Measurements from ENCODE around the gene TIMM23. TPM values are rescaled to one million over a fixed set of nuclear protein-coding genes. Genes with fewer than 3 reads are reported as not detected.
A peak's percentile ranks its signal among the peaks of the same experiment; 100 is the strongest.
"Not testable (repeated sequence)": the region's sequence is repeated elsewhere in the genome, so short reads cannot be mapped to it uniquely, and the experiment has no call there.

The TIMM23 gene
- total RNA-seq, 4 donors from 2014 or later, result 105 to 134 (median 126) TPM

- in situ Hi-C loops (cut with MboI; ENCODE audit: low sequenced_read_pairs in 4 of 4); H3K9me3 ChIP-seq; H3K4me1 ChIP-seq; intact Hi-C loops (cut with DNase I; ENCODE audit: low total_unique reads); H3K27ac ChIP-seq; H3K27me3 ChIP-seq; ATAC-seq; H3K36me3 ChIP-seq; DNase-seq; H3K4me3 ChIP-seq: not testable (repeated sequence)
These were observed 9.4 kb upstream of the TIMM23 start for GRCh38 chr10:45962686-45963452.

GRCh38 chr10:45971019-45971418 is 1.3 kb upstream of the TIMM23 start:
- DNase-seq; intact Hi-C loops (cut with DNase I; ENCODE audit: low total_unique reads); H3K27ac ChIP-seq; ATAC-seq; H3K36me3 ChIP-seq; H3K27me3 ChIP-seq; in situ Hi-C loops (cut with MboI; ENCODE audit: low sequenced_read_pairs in 4 of 4); H3K9me3 ChIP-seq: not testable (repeated sequence)
- Histone ChIP-seq H3K4me3 (peak overlapping the region; percentile 75 to 88 (median 80)), H3K4me1 (peaks cover 24 to 28% of the 10 kb centered on the region in 2 donors)

- H3K9me3 ChIP-seq; H3K36me3 ChIP-seq; H3K27me3 ChIP-seq; in situ Hi-C loops (cut with MboI; ENCODE audit: low sequenced_read_pairs in 4 of 4); intact Hi-C loops (cut with DNase I; ENCODE audit: low total_unique reads): not testable (repeated sequence)
- Histone ChIP-seq H3K4me3 (peak overlapping the region; percentile 75 to 88 (median 80)), H3K4me1 (peaks cover 24 to 28% of the 10 kb centered on the region in 2 donors), H3K27ac (peak overlapping the region; percentile 85 to 91 (median 88))
- ATAC-seq (peak; percentile 4 to 20), DNase-seq (peak in 1 of 2 donors; percentile 19)
These were observed 565 bp upstream of the TIMM23 start for GRCh38 chr10:45971742-45972105.

- H3K4me3 ChIP-seq, result peak overlapping the region; percentile 75 to 88 (median 80)
- peak; percentile 13 to 40 for ATAC-seq
- intact Hi-C loops (cut with DNase I; ENCODE audit: low total_unique reads); H3K9me3 ChIP-seq; DNase-seq; H3K36me3 ChIP-seq; in situ Hi-C loops (cut with MboI; ENCODE audit: low sequenced_read_pairs in 4 of 4); H3K27me3 ChIP-seq: not testable (repeated sequence)
- peak overlapping the region; percentile 85 to 91 (median 88) for H3K27ac ChIP-seq
- H3K4me1 ChIP-seq, result peaks cover 24 to 28% of the 10 kb centered on the region in 2 donors
These were observed 502 bp downstream of the TIMM23 start for GRCh38 chr10:45972813-45973169.

- H3K27me3 ChIP-seq; in situ Hi-C loops (cut with MboI; ENCODE audit: low sequenced_read_pairs in 4 of 4); ATAC-seq; DNase-seq; intact Hi-C loops (cut with DNase I; ENCODE audit: low total_unique reads); H3K9me3 ChIP-seq; H3K36me3 ChIP-seq: not testable (repeated sequence)
- Histone ChIP-seq H3K27ac (peak overlapping the region; percentile 15 to 91 (median 63)), H3K4me3 (peak overlapping the region in 1 of 4 donors; percentile 82), H3K4me1 (peaks cover 29 to 31% of the 10 kb centered on the region in 2 donors)
These were observed 1.8 kb downstream of the TIMM23 start for GRCh38 chr10:45974041-45974440.

- H3K4me3 ChIP-seq; in situ Hi-C loops (cut with MboI; ENCODE audit: low sequenced_read_pairs in 4 of 4); H3K27me3 ChIP-seq; H3K36me3 ChIP-seq; DNase-seq; H3K9me3 ChIP-seq; intact Hi-C loops (cut with DNase I; ENCODE audit: low total_unique reads): not testable (repeated sequence)
- peak; percentile 96 to 99 for ATAC-seq
- peaks cover 17 to 19% of the 10 kb centered on the region in 2 donors for H3K4me1 ChIP-seq
- H3K27ac ChIP-seq, result peak overlapping the region; percentile 74 to 89 (median 78)
These were observed 6.3 kb downstream of the TIMM23 start for GRCh38 chr10:45978554-45978953.

GRCh38 chr10:45981367-45981766 is 9.1 kb downstream of the TIMM23 start:
- ATAC-seq; H3K4me3 ChIP-seq; in situ Hi-C loops (cut with MboI; ENCODE audit: low sequenced_read_pairs in 4 of 4); H3K27me3 ChIP-seq; DNase-seq; H3K9me3 ChIP-seq: not testable (repeated sequence)
- Histone ChIP-seq H3K4me1 (peaks cover 13 to 14% of the 10 kb centered on the region in 2 donors), H3K36me3 (peaks cover 0 to 11% of the 10 kb centered on the region in 2 donors), H3K27ac (peak overlapping the region in 1 of 4 donors; percentile 27)
- intact Hi-C loops (cut with DNase I; ENCODE audit: low total_unique reads), result loop anchor here (5.0 kb wide), 1 partner anchor 41 kb away; no protein-coding TSS in a partner anchor

GRCh38 chr10:45983538-45984186 is 11.4 kb downstream of the TIMM23 start:
- ATAC-seq, result peak in 1 of 2 donors; percentile 54
- intact Hi-C loops (cut with DNase I; ENCODE audit: low total_unique reads), result loop anchor here (5.0 kb wide), 1 partner anchor 39 kb away; no protein-coding TSS in a partner anchor
- in situ Hi-C loops (cut with MboI; ENCODE audit: low sequenced_read_pairs in 4 of 4), result not testable (repeated sequence)

GRCh38 chr10:45984473-45984872 is 12.2 kb downstream of the TIMM23 start:
- DNase-seq, result peak in 1 of 2 donors; percentile 34
- peak overlapping the region in 1 of 4 donors; percentile 31 for H3K27ac ChIP-seq
- H3K27me3 ChIP-seq; H3K9me3 ChIP-seq; H3K4me3 ChIP-seq; in situ Hi-C loops (cut with MboI; ENCODE audit: low sequenced_read_pairs in 4 of 4); H3K4me1 ChIP-seq: not testable (repeated sequence)
- peak; percentile 60 to 78 for ATAC-seq
- H3K36me3 ChIP-seq, result peaks cover 0 to 19% of the 10 kb centered on the region in 2 donors
- intact Hi-C loops (cut with DNase I; ENCODE audit: low total_unique reads), result loop anchor here (5.0 kb wide), 1 partner anchor 38 kb away; no protein-coding TSS in a partner anchor

More at GRCh38 chr10:45983538-45984186, 11.4 kb downstream of the TIMM23 start:
- H3K27ac ChIP-seq, result peak overlapping the region in 1 of 4 donors; percentile 31
- DNase-seq, H3K9me3 ChIP-seq, H3K4me3 ChIP-seq, H3K27me3 ChIP-seq: not testable (repeated sequence)
- peaks cover 8 to 14% of the 10 kb centered on the region in 2 donors for H3K4me1 ChIP-seq
- TF ChIP-seq CTCF (IDR thresholded peaks at IDR 0.05 in 4 of 5, conservative IDR thresholded peaks at IDR 0.05 in 1 of 5), result peak in 3 of 5 experiments; percentile 20 to 37 (median 28)
- H3K36me3 ChIP-seq, result peaks cover 0 to 11% of the 10 kb centered on the region in 2 donors

- H3K4me1 ChIP-seq; DNase-seq; H3K9me3 ChIP-seq; H3K4me3 ChIP-seq; H3K27me3 ChIP-seq; intact Hi-C loops (cut with DNase I; ENCODE audit: low total_unique reads); H3K27ac ChIP-seq; in situ Hi-C loops (cut with MboI; ENCODE audit: low sequenced_read_pairs in 4 of 4); ATAC-seq: not testable (repeated sequence)
- H3K36me3 ChIP-seq, result peaks cover 0 to 24% of the 10 kb centered on the region in 2 donors
These were observed 13.3 kb downstream of the TIMM23 start for GRCh38 chr10:45985590-45985989.
